HepG2 (cell line): ENCODE measurements around the gene TEC. TPM values are rescaled to one million over a fixed set of nuclear protein-coding genes. Genes with fewer than 3 reads are reported as not detected.

Experiments used
- ATAC-seq: fragments of 200-7000 bp; cut with Tn5 transposase; 3 replicates; pipeline ENCODE4 v1.9.1; 2020; ENCODE audit warnings: mild to moderate bottlenecking, moderate library complexity
- BruUV-seq: library from RNA; stranded (reverse); fragments of 400-500 nt; replicated peaks from 2 replicates; lab custom pipeline; 2021; lab: Mats Ljungman, UMichigan
- CTCF ChIA-PET: fragments of 300-600 bp; formaldehyde crosslinking; extraction: SDS; loops from one replicate; lab custom pipeline; 2021; ENCODE audit warnings: low total read pairs, inconsistent platforms, low intra/inter-chr PET ratio; lab: Yijun Ruan, JAX
- POLR2A ChIA-PET: fragments of 350-600 bp; sonication (Branson Sonifier 250); formaldehyde crosslinking; loops from one replicate; lab custom pipeline; 2020; ENCODE audit warnings: antibody characterized with exemption, inconsistent platforms; lab: Yijun Ruan, JAX
- DNase-seq: peaks from one replicate; pipeline ENCODE4 v3.0.0-alpha.2; 2015; ENCODE audit warnings: low spot score
- FAIRE-seq: peaks from 3 replicates; lab custom pipeline; 2011; peaks lifted over from hg19 to GRCh38; lab: Jason Lieb, UNC
- H2AFZ ChIP-seq: one replicate; pipeline ENCODE4 v1.6.1; 2011; ENCODE audit warnings: low read length, inconsistent platforms
- H3K27ac ChIP-seq: fragments of 300-600 bp; 3 replicates; pipeline ENCODE4 v1.8.0; 2011; ENCODE audit warnings: mixed run types, mild to moderate bottlenecking, mixed read lengths, low read length, inconsistent platforms; ENCODE audit not compliant: insufficient read depth; ENCODE audit errors: extremely low read length
- H3K27me3 ChIP-seq, 2 experiments: fragments of 200-600 bp in 1 of 2; 2 replicates in 1 of 2; 3 replicates in 1 of 2; pipeline versions ENCODE4 v1.6.0 to v1.8.0; 2011; ENCODE audit warnings: low read length in 2 of 2, mild to moderate bottlenecking in 2 of 2, moderate library complexity in 2 of 2, inconsistent platforms in 1 of 2; ENCODE audit not compliant: insufficient read depth in 2 of 2, control insufficient read depth in 1 of 2
- H3K36me3 ChIP-seq, 2 experiments: fragments of 200-600 bp in 1 of 2; replicated peaks in 1 of 2; 2 replicates in 1 of 2; 3 replicates in 1 of 2; pipeline versions ENCODE4 v1.5.1 to v1.8.0; 2011; ENCODE audit warnings: low read length in 2 of 2, inconsistent platforms in 1 of 2; ENCODE audit not compliant: insufficient read depth in 2 of 2, control insufficient read depth in 1 of 2
- H3K4me1 ChIP-seq: 2 replicates; pipeline ENCODE4 v1.5.1; 2012; ENCODE audit warnings: low read length, inconsistent platforms; ENCODE audit not compliant: insufficient read depth
- H3K4me2 ChIP-seq: 2 replicates; pipeline ENCODE4 v1.6.0; 2011; ENCODE audit warnings: low read depth, low read length, inconsistent platforms
- H3K4me3 ChIP-seq, 3 experiments: fragments of 200-600 bp in 1 of 3; sonication (generic), shearing (Covaris generic) in 1 of 3; replicated peaks in 1 of 3; 2 replicates each; pipeline ENCODE4 v1.5.1; 2011 to 2016; ENCODE audit warnings: low read length in 3 of 3, inconsistent platforms in 2 of 3, low read depth in 2 of 3, mild to moderate bottlenecking in 2 of 3, control low read depth in 1 of 3, mixed read lengths in 1 of 3; ENCODE audit not compliant: insufficient read depth in 1 of 3
- H3K79me2 ChIP-seq: one replicate; pipeline ENCODE4 v1.6.1; 2011; ENCODE audit warnings: low read length, inconsistent platforms; ENCODE audit not compliant: insufficient read depth
- H3K9ac ChIP-seq: 2 replicates; pipeline ENCODE4 v1.6.0; 2011; ENCODE audit warnings: mild to moderate bottlenecking, low read depth, low read length, inconsistent platforms; ENCODE audit not compliant: insufficient read depth
- H3K9me3 ChIP-seq: 2 replicates; pipeline ENCODE4 v1.5.1; 2012; ENCODE audit warnings: mild to moderate bottlenecking, low read length
- H4K20me1 ChIP-seq: 2 replicates; pipeline ENCODE4 v1.6.0; 2011; ENCODE audit warnings: inconsistent platforms, mild to moderate bottlenecking, low read length, moderate library complexity; ENCODE audit not compliant: insufficient read depth
- ATF6 ChIP-seq: sonication (generic); formaldehyde crosslinking; conservative IDR thresholded peaks from 2 replicates; pipeline ENCODE4 v1.4.0; 2020; ENCODE audit warnings: missing genetic modification reagents
- CC2D1A ChIP-seq: sonication (generic); formaldehyde crosslinking; IDR thresholded peaks from 2 replicates; pipeline ENCODE4 v1.8.1; 2023; ENCODE audit warnings: mild to moderate bottlenecking, missing genetic modification reagents
- FOSL2 ChIP-seq: sonication (generic); formaldehyde crosslinking; IDR thresholded peaks from 2 replicates; pipeline ENCODE4 v1.4.0; 2020; ENCODE audit warnings: missing genetic modification reagents
- RARG ChIP-seq: sonication (generic); formaldehyde crosslinking; IDR thresholded peaks from 2 replicates; pipeline ENCODE4 v1.4.0; 2020; ENCODE audit warnings: low read depth, mild to moderate bottlenecking, missing genetic modification reagents
- XBP1 ChIP-seq: sonication (generic); formaldehyde crosslinking; IDR thresholded peaks from 2 replicates; pipeline ENCODE4 v1.5.0; 2020; ENCODE audit warnings: missing genetic modification reagents
- YEATS2 ChIP-seq: sonication (generic); formaldehyde crosslinking; IDR thresholded peaks from 2 replicates; pipeline ENCODE4 v1.4.0; 2020; ENCODE audit warnings: missing genetic modification reagents, borderline replicate concordance
- ZNF263 ChIP-seq: sonication (generic); formaldehyde crosslinking; IDR thresholded peaks from 2 replicates; pipeline ENCODE4 v1.4.0; 2020; ENCODE audit warnings: missing genetic modification reagents
- ZNF639 ChIP-seq: conservative IDR thresholded peaks from 2 replicates; pipeline ENCODE4 v1.6.1; 2018; ENCODE audit warnings: missing genetic modification reagents
- ZSCAN20 ChIP-seq: sonication (generic); formaldehyde crosslinking; IDR thresholded peaks from 2 replicates; pipeline ENCODE4 v1.4.0; 2020; ENCODE audit warnings: missing genetic modification reagents, mild to moderate bottlenecking, borderline replicate concordance
- ZSCAN21 ChIP-seq: sonication (generic); formaldehyde crosslinking; IDR thresholded peaks from 2 replicates; pipeline ENCODE4 v1.8.0; 2022; ENCODE audit warnings: mild to moderate bottlenecking, missing genetic modification reagents, moderate library complexity, borderline replicate concordance
- WGBS: methylation state at CpG from one replicate; pipeline ENCODE4 v1.1.6; 2017; ENCODE audit warnings: low lambda C conversion rate; 5-methylcytosine and 5-hydroxymethylcytosine counted together
- in situ Hi-C: cut with HindIII; loops from 2 replicates; pipeline ENCODE4 v1.10.0; 2017; ENCODE audit warnings: low pct_unique_long_range_greater_than_20kb; ENCODE audit not compliant: extremely low pct_ligation_motif_present
- intact Hi-C: fragments of 100-400 bp; cut with micrococcal nuclease; formaldehyde crosslinking; loops from one replicate; pipeline ENCODE4 v1.10.0; 2022; ENCODE audit not compliant: unreplicated experiment
- polyA plus RNA-seq, 8 experiments: library from polyadenylated mRNA; depleted of rRNA in 3 of 8; stranded (reverse) in 7 of 8; unstranded in 1 of 8; fragments of >200 nt; fragmentation: Illumina TruSeq in 4 of 8; extraction: Trizol in 4 of 8; gene quantifications; 2 replicates each; pipeline versions ENCODE4 v1.2.1 to v1.2.3, GENCODE V29; 2011 to 2016; ENCODE audit warnings: low read depth in 4 of 8, missing spikeins in 1 of 8, mixed read lengths in 1 of 8; ENCODE audit not compliant: insufficient read depth in 1 of 8
- total RNA-seq, 5 experiments: library from RNA; depleted of rRNA; stranded (reverse); fragments of >200 nt; fragmentation: Illumina TruSeq; extraction: Trizol; gene quantifications; 2 replicates each; pipeline ENCODE4 v1.2.3, GENCODE V29; 2016; ENCODE audit warnings: low read depth in 1 of 5

Gene TEC
- total and polyA plus RNA-seq, 2 of the 13 experiments (the other 11 are each of a cell fraction or from before 2014, with no cell fraction given), result 0.05 to 0.20 TPM

DNA sequence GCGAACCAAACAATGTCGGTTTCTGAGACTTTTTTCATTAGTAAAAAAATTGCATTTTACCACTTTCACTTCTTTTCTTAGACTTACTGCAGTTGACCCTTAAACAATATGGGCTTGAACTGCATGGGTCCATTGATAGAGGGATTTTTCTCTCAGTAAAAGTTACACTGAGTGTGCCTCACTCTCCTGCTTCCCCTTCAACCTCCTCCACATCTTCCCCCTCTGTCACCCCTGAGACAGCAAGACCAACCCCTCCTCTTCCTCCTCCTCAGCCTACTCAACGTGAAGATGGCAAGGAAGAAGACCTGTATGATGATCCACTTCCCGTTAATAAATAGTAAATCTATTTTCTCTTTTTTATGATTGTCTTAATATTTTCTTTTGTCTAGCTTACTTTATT, 43.4 kb downstream of the TEC start:
- no TSS peak for BruUV-seq
- H3K4me1 ChIP-seq, result no peaks in the 10 kb centered on the region
- in situ Hi-C loops (no loop called here), intact Hi-C loops (no loop called here)
- H3K79me2 ChIP-seq, result no peaks in the 10 kb centered on the region
- WGBS, result 60% methylated on average over 4 of the region's 4 CpGs
- H2AFZ ChIP-seq, result no peak overlapping the region
- H3K27ac ChIP-seq, result no peak overlapping the region
- H3K36me3 ChIP-seq, result no peaks in the 10 kb centered on the region
- no peak for ATAC-seq
- TF ChIP-seq XBP1 (no peak), ZNF639 (CRISPR knock-in tag) (no peak), CC2D1A (CRISPR knock-in tag) (no peak), ZSCAN21 (CRISPR knock-in tag) (no peak), RARG (CRISPR knock-in tag) (no peak), ATF6 (CRISPR knock-in tag) (no peak), ZSCAN20 (CRISPR knock-in tag) (no peak), YEATS2 (CRISPR knock-in tag) (no peak), FOSL2 (CRISPR knock-in tag) (no peak), ZNF263 (no peak)
- TF ChIP-seq, all 625 proteins: peak for 0
- no peak overlapping the region for H3K9ac ChIP-seq
- no peaks in the 10 kb centered on the region for H4K20me1 ChIP-seq
- H3K9me3 ChIP-seq, result no peaks in the 10 kb centered on the region
- ChIA-PET POLR2A (no interaction called here), CTCF (no interaction called here)
- H3K4me2 ChIP-seq, result no peak overlapping the region
- FAIRE-seq, result no peak
- H3K27me3 ChIP-seq, result no peaks in the 10 kb centered on the region
- DNase-seq, result no peak
- no peak overlapping the region for H3K4me3 ChIP-seq
